Activated B cell treated with CpG ODN at 0.5 μM for 24 hours (primary cell): ENCODE results near the gene ADD2. TPM values are rescaled to one million over a fixed set of nuclear protein-coding genes. Genes with fewer than 3 reads are reported as not detected.

Experiments
- ATAC-seq: fragments of 200-7000 bp; cut with Tn5 transposase; one replicate; pipeline ENCODE4 v1.10.0; 2021; ENCODE audit warnings: low read depth, mild to moderate bottlenecking, moderate library complexity
- CTCF ChIA-PET: fragments of 350-600 bp; sonication (Branson Sonifier 250); formaldehyde crosslinking; loops from one replicate; lab custom pipeline; 2021; ENCODE audit warnings: antibody characterized with exemption; lab: Charles Lee
- POLR2A ChIA-PET: fragments of 350-600 bp; sonication (Branson Sonifier 250); formaldehyde crosslinking; loops from one replicate; lab custom pipeline; 2021; ENCODE audit warnings: antibody characterized with exemption; lab: Charles Lee
- DNase-seq: peaks from one replicate; pipeline ENCODE4 v3.0.0; 2022
- H3K27ac Mint-ChIP-seq: one replicate; pipeline ENCODE4 v1.8.0; 2020; ENCODE audit warnings: mixed read lengths
- H3K27me3 Mint-ChIP-seq: one replicate; pipeline ENCODE4 v1.8.0; 2021; ENCODE audit warnings: mixed read lengths
- H3K36me3 Mint-ChIP-seq: one replicate; pipeline ENCODE4 v1.8.0; 2021; ENCODE audit warnings: low read depth, mixed read lengths
- H3K4me1 Mint-ChIP-seq: one replicate; pipeline ENCODE4 v1.8.0; 2021; ENCODE audit warnings: mixed read lengths
- H3K4me3 Mint-ChIP-seq: one replicate; pipeline ENCODE4 v1.8.0; 2020; ENCODE audit warnings: mild to moderate bottlenecking, mixed read lengths
- H3K9me3 Mint-ChIP-seq: one replicate; pipeline ENCODE4 v1.8.0; 2020; ENCODE audit warnings: mixed read lengths
- intact Hi-C: fragments of 100-400 bp; cut with micrococcal nuclease; formaldehyde crosslinking; loops from one replicate; pipeline ENCODE4 v1.15.1; 2024
- total RNA-seq: library from RNA; stranded (reverse); gene quantifications from 2 replicates; pipeline ENCODE4 v1.2.3, GENCODE V29; 2022
- TF ChIP-seq, protein P1 (sequence below): fragments of 200-600 bp; IDR thresholded peaks from one replicate; pipeline ENCODE4 v1.8.0; 2022; ENCODE audit warnings: antibody characterized with exemption, mild to moderate bottlenecking

The ADD2 gene, protein sequence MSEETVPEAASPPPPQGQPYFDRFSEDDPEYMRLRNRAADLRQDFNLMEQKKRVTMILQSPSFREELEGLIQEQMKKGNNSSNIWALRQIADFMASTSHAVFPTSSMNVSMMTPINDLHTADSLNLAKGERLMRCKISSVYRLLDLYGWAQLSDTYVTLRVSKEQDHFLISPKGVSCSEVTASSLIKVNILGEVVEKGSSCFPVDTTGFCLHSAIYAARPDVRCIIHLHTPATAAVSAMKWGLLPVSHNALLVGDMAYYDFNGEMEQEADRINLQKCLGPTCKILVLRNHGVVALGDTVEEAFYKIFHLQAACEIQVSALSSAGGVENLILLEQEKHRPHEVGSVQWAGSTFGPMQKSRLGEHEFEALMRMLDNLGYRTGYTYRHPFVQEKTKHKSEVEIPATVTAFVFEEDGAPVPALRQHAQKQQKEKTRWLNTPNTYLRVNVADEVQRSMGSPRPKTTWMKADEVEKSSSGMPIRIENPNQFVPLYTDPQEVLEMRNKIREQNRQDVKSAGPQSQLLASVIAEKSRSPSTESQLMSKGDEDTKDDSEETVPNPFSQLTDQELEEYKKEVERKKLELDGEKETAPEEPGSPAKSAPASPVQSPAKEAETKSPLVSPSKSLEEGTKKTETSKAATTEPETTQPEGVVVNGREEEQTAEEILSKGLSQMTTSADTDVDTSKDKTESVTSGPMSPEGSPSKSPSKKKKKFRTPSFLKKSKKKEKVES
- total RNA-seq, result 12.5 and 15.4 TPM in 2 replicates

DNA sequence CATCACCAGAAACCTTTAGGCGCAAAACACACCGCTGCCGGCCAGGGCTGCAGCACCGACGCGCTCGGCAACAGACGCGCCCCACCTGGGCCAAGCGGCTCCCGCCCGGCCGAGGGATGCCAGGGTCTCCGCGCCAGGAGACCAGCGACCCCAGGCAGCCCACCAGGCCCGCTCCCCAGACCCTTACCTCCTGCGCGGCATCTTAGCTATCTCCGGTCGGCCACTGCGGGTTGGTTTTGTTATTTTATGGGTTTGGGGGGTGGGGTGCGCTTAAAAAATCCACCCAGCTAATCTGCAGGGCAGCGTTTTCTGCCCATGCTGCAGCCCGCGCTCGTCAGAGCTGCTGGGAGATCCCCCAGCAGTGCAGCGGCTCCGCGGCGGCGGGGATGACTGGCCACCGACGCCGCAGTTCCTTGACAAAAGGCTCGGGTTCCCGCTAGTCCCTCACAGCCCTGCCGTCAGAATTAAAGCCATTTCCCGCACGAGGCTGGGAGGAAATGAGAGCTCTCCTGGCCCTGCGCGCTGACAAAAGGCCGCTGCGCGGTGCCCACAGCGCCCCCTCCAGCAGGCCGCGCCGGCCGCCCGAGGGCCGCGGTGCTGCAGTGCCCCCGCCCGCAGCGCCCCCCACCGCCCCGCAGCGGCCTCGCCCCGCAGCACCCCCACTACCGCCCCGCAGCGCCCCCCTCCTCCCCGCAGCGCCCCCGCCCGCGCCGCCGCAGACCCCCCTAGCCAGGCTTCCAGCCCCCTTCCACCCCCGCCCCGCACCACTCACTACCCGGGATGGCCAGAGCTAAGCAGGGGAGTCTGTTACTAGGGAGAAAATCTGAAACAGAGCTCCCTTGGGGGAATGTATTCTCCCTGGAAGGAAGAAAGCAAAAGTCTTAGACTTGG is at the start of gene ADD2:
TSS of gene ADD2 (minus strand) at position 502 of the 891 bp plus-strand sequence. CDS start 61,792 bp downstream, outside the sequence.
- CTCF ChIA-PET, result interaction anchor here (0.6 to 1.9 kb wide), 8 partner anchors 9 to 112 kb away, joined by 3 to 9 read pairs (median 3); partner anchors contain the start of gene FIGLA
- H3K27me3 Mint-ChIP-seq, result peaks cover 16% of the 10 kb centered on the region
- no peaks in the 10 kb centered on the region for H3K36me3 Mint-ChIP-seq
- H3K4me1 Mint-ChIP-seq, result peaks cover 24% of the 10 kb centered on the region
- peak within 1 kb of the TSS; percentile 90 for H3K4me3 Mint-ChIP-seq
- peaks cover under 1% of the 10 kb centered on the region for H3K9me3 Mint-ChIP-seq
- peak within 1 kb of the TSS; percentile 85 for H3K27ac Mint-ChIP-seq
- ATAC-seq (peak; percentile 69), DNase-seq (peak; percentile 53)
- TF ChIP-seq, protein P1, sequence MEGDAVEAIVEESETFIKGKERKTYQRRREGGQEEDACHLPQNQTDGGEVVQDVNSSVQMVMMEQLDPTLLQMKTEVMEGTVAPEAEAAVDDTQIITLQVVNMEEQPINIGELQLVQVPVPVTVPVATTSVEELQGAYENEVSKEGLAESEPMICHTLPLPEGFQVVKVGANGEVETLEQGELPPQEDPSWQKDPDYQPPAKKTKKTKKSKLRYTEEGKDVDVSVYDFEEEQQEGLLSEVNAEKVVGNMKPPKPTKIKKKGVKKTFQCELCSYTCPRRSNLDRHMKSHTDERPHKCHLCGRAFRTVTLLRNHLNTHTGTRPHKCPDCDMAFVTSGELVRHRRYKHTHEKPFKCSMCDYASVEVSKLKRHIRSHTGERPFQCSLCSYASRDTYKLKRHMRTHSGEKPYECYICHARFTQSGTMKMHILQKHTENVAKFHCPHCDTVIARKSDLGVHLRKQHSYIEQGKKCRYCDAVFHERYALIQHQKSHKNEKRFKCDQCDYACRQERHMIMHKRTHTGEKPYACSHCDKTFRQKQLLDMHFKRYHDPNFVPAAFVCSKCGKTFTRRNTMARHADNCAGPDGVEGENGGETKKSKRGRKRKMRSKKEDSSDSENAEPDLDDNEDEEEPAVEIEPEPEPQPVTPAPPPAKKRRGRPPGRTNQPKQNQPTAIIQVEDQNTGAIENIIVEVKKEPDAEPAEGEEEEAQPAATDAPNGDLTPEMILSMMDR, result no peak
- intact Hi-C loops, result loop anchor here (5.0 kb wide), 4 partner anchors 66 to 466 kb away; partner anchors contain the start of gene FAM136A
- POLR2A ChIA-PET, result interaction anchor here (1.0 kb wide), 1 partner anchor 45 kb away, joined by 3 read pairs; no protein-coding TSS in a partner anchor

DNA sequence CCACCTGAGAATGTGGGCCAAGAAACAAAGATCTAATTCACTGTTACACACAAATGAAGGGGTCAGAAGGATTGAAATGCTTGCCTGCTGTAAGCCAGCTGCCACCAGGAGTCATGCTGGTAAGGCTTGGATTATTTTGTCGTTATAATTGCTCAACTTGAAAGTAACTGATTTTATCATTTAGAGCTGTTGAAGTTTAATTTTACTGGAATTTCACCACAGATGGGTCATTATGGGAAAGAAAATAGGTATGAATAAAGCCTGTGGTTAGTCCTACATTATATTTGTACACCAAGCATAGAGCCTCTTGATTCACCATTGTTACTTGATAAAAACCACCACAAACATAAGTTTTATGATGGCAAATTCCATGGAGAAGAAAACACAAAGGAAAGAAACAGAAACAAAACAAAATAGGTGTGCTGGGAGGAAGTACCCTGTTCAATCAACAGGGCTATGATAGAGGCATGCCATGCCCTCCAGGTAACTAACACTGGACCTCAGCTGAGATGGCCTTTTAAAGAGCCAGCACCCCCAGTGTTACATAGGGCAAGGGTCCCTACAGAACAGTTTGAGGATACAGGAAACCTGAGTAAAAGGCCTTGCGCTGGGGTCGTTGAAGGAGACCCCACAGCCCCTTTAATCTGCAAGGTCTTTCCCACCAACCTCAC is 49.4 kb upstream of the ADD2 start:
- TF ChIP-seq, protein P1, result no peak
- peaks cover 11% of the 10 kb centered on the region for H3K27me3 Mint-ChIP-seq
- no peak overlapping the region for H3K4me3 Mint-ChIP-seq
- ChIA-PET POLR2A (no interaction called here), CTCF (no interaction called here)
- H3K36me3 Mint-ChIP-seq, result no peaks in the 10 kb centered on the region
- H3K27ac Mint-ChIP-seq, result no peak overlapping the region
- intact Hi-C loops, result no loop called here
- ATAC-seq (no peak), DNase-seq (no peak)
- no peaks in the 10 kb centered on the region for H3K9me3 Mint-ChIP-seq
- H3K4me1 Mint-ChIP-seq, result no peaks in the 10 kb centered on the region

DNA sequence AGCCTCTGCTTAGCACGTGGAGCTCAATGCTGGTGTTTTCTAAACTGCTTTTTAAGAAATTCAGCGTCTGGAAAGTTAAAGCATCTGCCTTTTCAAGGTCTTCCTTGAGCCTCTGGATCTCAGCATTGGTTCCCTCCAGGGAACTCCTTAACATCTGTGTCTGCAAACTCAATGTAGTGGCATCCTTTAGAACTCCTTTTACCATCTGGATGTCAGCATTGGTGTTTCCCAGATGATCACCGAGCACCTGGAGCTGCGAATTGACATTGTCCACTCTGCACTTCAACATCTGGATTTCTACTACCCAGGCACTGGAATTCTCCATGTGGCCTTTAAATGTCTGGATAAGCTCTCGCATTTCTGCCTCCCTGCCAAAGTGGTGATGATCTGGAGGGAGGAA is 48.7 kb upstream of the ADD2 start:
- no peak overlapping the region for H3K27ac Mint-ChIP-seq
- ATAC-seq, result no peak
- no peak for DNase-seq
- TF ChIP-seq, protein P1, result no peak
- ChIA-PET CTCF (no interaction called here), POLR2A (no interaction called here)
- peaks cover 11% of the 10 kb centered on the region for H3K27me3 Mint-ChIP-seq
- H3K9me3 Mint-ChIP-seq, result no peaks in the 10 kb centered on the region
- no peak overlapping the region for H3K4me3 Mint-ChIP-seq
- no peaks in the 10 kb centered on the region for H3K4me1 Mint-ChIP-seq
- no peaks in the 10 kb centered on the region for H3K36me3 Mint-ChIP-seq
- intact Hi-C loops, result no loop called here

DNA sequence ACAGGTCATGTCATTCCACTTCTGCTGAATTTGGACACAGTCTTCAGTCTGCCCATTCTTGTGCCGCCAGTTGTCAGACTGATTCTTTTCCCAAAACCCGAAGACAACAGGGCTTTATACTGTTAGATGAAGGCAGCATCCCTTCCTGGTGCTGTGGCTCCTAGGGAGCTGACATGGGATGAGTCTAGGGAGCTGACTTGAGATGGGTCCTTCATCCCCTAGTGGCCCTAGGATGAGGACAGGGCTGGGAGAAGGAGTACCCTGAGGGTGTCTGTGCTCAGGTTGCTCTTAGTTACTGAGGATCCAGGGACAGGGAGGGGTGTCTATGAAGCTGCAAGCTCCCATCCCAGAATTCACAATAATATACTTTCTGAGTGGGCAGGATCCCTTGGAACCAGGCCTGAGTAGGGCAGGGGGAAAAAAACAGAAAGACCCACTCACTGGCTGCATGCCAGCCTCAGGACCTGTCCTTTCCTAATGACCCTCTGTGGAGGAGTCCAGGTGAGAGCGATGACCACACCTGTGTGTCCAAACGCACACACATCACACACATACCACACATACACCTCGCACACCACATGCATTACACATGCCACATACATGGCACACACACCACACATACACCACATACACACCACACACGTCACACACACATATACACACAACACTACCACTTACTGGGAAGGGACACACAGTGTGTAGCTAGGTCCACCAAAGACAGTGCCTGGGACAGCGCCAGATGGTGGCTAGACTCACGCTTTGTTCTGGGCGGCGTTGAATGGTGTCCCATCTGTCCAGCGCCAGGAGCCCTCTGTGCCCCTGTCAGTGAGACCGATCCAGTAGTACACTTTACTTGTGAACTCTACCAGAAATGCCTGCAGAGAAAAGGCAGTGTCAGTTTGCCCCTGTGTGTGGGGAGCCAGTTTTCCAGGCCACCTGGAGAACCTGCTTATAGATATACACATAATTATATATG is 41.3 kb upstream of the ADD2 start:
- Mint-ChIP-seq H3K4me3 (no peak overlapping the region), H3K4me1 (no peaks in the 10 kb centered on the region), H3K27me3 (peaks cover 5% of the 10 kb centered on the region), H3K9me3 (no peaks in the 10 kb centered on the region), H3K36me3 (no peaks in the 10 kb centered on the region), H3K27ac (no peak overlapping the region)
- TF ChIP-seq, protein P1, result no peak
- intact Hi-C loops, result no loop called here
- POLR2A ChIA-PET, result no interaction called here
- DNase-seq, result no peak
- CTCF ChIA-PET, result no interaction called here
- ATAC-seq, result no peak
